ENCODE measurements around the gene SLC38A2.

DNA sequence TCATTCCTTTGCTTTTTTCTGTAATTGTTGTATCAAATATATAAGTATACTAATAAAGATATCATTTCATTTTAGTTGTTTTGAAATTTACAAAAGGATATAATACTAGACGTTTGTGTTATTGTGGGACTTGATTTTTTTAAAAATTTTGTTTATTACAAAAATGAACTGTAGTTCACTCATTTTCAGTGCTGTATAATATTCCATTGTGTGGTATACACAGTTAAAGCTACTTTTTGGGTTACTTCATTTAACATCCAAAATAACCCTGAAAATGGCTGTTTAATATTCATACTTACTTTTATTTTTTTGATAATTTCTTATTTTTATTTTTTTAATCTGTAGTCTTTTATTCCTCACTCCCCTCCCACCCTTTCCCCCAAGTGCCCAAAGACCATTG lies 21.4 kb downstream of the SLC38A2 start:
- TF ChIP-seq, protein P1, sequence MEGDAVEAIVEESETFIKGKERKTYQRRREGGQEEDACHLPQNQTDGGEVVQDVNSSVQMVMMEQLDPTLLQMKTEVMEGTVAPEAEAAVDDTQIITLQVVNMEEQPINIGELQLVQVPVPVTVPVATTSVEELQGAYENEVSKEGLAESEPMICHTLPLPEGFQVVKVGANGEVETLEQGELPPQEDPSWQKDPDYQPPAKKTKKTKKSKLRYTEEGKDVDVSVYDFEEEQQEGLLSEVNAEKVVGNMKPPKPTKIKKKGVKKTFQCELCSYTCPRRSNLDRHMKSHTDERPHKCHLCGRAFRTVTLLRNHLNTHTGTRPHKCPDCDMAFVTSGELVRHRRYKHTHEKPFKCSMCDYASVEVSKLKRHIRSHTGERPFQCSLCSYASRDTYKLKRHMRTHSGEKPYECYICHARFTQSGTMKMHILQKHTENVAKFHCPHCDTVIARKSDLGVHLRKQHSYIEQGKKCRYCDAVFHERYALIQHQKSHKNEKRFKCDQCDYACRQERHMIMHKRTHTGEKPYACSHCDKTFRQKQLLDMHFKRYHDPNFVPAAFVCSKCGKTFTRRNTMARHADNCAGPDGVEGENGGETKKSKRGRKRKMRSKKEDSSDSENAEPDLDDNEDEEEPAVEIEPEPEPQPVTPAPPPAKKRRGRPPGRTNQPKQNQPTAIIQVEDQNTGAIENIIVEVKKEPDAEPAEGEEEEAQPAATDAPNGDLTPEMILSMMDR (IDR thresholded peaks at IDR 0.05; ENCODE audit: insufficient read depth, low read depth, low read length) = no peak
- TF ChIP-seq EZH2 (IDR thresholded peaks at IDR 0.05; ENCODE audit: insufficient read depth, low read length) = no peak
